ENCODE measurements around the gene PNPT1. TPM values are rescaled to one million over a fixed set of nuclear protein-coding genes. Genes with fewer than 3 reads are reported as not detected.

Gene PNPT1
- total and polyA plus RNA-seq, 2 of the 13 experiments (the other 11 are each of a cell fraction or from before 2014, with no cell fraction given) = 23.4 to 61.0 TPM

GRCh38 chr2:55693181-55694125, at the start of gene PNPT1 (continued):
- TF ChIP-seq ZNF768 (CRISPR knock-in tag; IDR thresholded peaks at IDR 0.05) = peak; percentile 83; the same call in 1 of the 2 replicates
- TF ChIP-seq TFE3 (CRISPR knock-in tag; IDR thresholded peaks at IDR 0.05) = peak; percentile 84
- TF ChIP-seq SALL2 (CRISPR knock-in tag; IDR thresholded peaks at IDR 0.05) = peak; percentile 87; the same call in 1 of the 2 replicates
- TF ChIP-seq ZNF572 (CRISPR knock-in tag; IDR thresholded peaks at IDR 0.05) = no peak
- no peak for TF ChIP-seq GTF3A (CRISPR knock-in tag; conservative IDR thresholded peaks at IDR 0.05)
- no peak for TF ChIP-seq ARNT (IDR thresholded peaks at IDR 0.05)
- TF ChIP-seq ZNF766 (CRISPR knock-in tag; IDR thresholded peaks at IDR 0.05; ENCODE audit: borderline replicate concordance) = peak; percentile 91
- peak; percentile 85 for TF ChIP-seq CEBPG (CRISPR knock-in tag; IDR thresholded peaks at IDR 0.05)
- TF ChIP-seq MYC (CRISPR knock-in tag; IDR thresholded peaks at IDR 0.05; ENCODE audit: borderline replicate concordance) = peak; percentile 100
- TF ChIP-seq PPARG (CRISPR knock-in tag; conservative IDR thresholded peaks at IDR 0.05) = peak; percentile 75
- TF ChIP-seq PTBP1 (IDR thresholded peaks at IDR 0.05; ENCODE audit: low read depth, low read length, poor library complexity, severe bottlenecking) = no peak
- TF ChIP-seq RBFOX2 (IDR thresholded peaks at IDR 0.05; ENCODE audit: low read depth, low read length) = peak; percentile 89
- no peak for TF ChIP-seq ZBTB7A (CRISPR knock-in tag; IDR thresholded peaks at IDR 0.05)
- no peak for TF ChIP-seq ZNF839 (CRISPR knock-in tag; IDR thresholded peaks at IDR 0.05; ENCODE audit: borderline replicate concordance)
- no peak; the same call in 1 of the 2 replicates for TF ChIP-seq HNF1A (IDR thresholded peaks at IDR 0.05; ENCODE audit: low read depth)
- TF ChIP-seq HNF1A (CRISPR knock-in tag; IDR thresholded peaks at IDR 0.05; ENCODE audit: borderline replicate concordance) = peak; percentile 62
- TF ChIP-seq, protein P1, sequence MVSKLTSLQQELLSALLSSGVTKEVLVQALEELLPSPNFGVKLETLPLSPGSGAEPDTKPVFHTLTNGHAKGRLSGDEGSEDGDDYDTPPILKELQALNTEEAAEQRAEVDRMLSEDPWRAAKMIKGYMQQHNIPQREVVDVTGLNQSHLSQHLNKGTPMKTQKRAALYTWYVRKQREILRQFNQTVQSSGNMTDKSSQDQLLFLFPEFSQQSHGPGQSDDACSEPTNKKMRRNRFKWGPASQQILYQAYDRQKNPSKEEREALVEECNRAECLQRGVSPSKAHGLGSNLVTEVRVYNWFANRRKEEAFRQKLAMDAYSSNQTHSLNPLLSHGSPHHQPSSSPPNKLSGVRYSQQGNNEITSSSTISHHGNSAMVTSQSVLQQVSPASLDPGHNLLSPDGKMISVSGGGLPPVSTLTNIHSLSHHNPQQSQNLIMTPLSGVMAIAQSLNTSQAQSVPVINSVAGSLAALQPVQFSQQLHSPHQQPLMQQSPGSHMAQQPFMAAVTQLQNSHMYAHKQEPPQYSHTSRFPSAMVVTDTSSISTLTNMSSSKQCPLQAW (CRISPR knock-in tag; IDR thresholded peaks at IDR 0.05) = peak; percentile 87
- TF ChIP-seq MED8 (CRISPR knock-in tag; IDR thresholded peaks at IDR 0.05; ENCODE audit: insufficient replicate concordance) = peak; percentile 44
- peak; percentile 94 for TF ChIP-seq AHR (CRISPR knock-in tag; IDR thresholded peaks at IDR 0.05)
- TF ChIP-seq EZH2 (conservative IDR thresholded peaks at IDR 0.05; ENCODE audit: low read depth, low read length) = no peak
- no peak for TF ChIP-seq PAX8 (CRISPR knock-in tag; IDR thresholded peaks at IDR 0.05; ENCODE audit: borderline replicate concordance)
- 0 out of 2 replicates have a peak, but pooled peaks have one; percentile 17 for TF ChIP-seq KDM1A (CRISPR knock-in tag; IDR thresholded peaks at IDR 0.05)
- 0 out of 2 replicates have a peak, but pooled peaks have one; percentile 45 for TF ChIP-seq AKAP8 (CRISPR knock-in tag; IDR thresholded peaks at IDR 0.05)
- TF ChIP-seq HES4 (CRISPR knock-in tag; IDR thresholded peaks at IDR 0.05; ENCODE audit: borderline replicate concordance) = peak; percentile 71; the same call in 1 of the 2 replicates
